NCI-H510A (cell line): ENCODE measurements around the gene NRP1.

ENCODE experiments used
- DNase-seq: peaks from one replicate; lab custom pipeline; 2025; lab: John Stamatoyannopoulos, UW

Gene NRP1

DNA sequence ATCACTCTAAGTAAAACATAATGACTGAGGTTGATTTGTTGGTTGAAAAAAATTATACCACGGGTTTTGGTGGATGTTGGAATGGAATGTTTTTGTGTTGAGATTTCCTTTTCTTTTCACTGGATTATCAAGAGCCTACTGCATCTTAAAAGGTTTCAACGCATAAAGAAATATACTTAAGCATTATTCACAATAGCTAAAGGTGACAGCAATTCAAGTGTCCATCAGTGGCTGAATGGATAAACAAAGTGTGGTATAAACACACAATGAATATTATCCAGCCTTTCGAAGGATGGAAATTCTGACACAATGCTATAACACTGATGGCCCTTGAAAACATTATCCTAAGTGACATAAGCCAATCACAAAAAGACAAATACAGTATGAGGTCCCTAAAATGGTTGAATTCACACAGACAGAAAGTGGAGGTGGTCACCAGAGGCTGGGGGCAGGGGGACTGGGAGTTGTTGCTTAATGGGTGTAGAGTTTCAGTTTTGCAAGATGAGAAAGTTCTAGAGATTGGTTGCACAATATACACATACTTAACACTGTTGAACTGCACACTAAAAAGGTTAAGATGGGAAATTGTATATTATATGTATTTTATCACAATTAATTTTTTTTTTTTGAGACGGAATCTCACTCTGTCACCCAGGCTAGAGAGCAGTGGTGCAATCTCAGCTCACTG lies 122.3 kb downstream of the NRP1 start:
- no peak for DNase-seq

GRCh38 chr10:33211106-33211878 lies 123.2 kb downstream of the NRP1 start:
- DNase-seq: no peak

DNA sequence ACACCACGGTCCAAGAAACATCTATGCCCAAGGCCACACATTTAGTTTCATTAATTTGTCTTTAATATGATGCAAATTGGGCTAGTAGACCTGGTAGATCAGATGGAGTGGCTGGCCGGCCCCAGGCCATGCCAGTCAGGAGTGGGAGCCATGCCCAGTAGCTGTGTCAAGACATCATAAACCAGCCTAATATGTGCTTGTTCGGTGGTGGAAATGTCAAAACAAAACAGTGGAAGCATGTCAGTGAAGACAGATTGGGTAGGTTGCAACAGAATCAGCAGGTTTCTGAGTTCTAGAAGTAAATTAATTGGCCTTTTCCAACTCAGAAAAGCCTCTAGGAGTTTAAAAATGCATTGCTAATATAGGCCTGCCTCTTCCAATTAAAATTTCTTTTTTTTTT lies 124.7 kb downstream of the NRP1 start:
- DNase-seq: no peak

DNA sequence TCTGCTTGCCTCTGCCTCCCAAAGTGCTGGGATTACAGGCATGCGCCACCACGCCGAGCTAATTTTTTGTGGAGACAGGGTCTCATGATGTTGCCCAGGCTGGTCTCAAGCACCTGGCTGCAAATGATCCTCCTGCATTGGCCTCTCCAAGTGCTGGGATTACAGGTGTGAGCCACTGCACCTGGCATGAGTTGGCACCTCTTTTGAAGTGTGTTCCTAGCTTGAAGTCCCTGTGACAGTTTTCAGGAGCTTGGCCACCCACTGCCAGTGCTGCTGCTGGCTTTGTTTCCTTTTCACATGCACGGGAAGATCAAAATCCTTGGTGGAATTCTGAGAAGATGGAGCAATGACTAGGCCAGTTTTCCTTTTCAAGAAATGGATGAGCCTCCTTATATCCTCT lies 126.3 kb downstream of the NRP1 start:
- DNase-seq: no peak

- DNase-seq: no peak
These were observed 130.4 kb downstream of the NRP1 start for GRCh38 chr10:33204031-33204430.

- no peak for DNase-seq
These were observed 132.5 kb downstream of the NRP1 start for GRCh38 chr10:33201971-33202370.

DNA sequence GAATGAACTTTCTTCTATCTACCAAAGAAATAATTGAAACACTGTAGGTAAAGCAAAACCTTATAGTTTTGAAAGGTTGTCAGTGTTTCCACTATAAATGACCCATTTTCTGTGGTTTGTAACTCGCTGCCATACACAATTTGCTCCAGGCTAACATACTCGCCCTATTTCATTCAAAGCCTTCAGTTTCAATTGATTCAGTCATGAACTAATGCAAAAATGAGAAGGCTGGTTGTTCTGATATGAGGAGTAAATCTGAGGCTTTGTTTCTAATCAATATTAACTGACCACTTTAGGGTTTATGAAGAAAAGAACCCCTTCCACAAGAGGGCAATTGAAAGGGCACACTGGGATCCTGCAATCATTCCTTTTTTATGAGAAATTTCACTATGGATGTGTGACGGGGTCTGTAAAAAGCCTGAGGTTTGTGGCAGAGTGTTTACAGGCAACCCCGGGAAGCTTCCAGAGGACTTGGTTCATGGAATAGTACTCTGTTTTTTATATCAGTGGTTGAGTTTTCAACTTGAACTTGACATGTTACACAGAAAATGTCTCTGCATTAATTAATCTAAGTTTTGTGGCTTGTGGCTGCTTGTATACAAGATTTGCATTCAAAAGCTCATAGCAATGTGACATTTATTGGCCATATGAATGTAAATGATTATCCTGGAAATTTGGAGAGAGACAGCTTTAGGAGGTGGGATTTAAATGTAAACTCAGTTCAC lies 133.2 kb downstream of the NRP1 start:
- no peak for DNase-seq

- no peak for DNase-seq
These were observed 134.7 kb downstream of the NRP1 start for GRCh38 chr10:33199731-33200232.

DNA sequence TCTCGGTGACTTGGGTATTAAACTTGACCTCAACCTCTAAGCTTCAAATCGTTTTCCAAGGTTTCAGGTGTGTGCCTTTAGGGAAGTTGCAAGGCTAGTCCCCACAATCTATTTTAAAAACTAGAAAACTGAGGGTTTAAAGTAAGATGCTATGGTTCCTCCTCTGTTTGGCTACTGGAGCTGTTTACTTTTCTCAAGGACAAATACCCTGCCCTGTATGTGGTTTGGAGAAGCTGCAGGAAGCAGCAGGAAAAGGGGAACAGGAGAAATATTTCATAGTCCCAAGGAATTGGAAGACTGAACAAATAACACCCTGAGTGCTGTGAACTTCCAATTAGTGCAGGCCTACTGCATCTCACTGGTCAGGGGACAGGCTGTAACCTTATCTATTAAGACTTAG lies 135.9 kb downstream of the NRP1 start:
- no peak for DNase-seq

GRCh38 chr10:33196710-33197491 lies 137.6 kb downstream of the NRP1 start:
- no peak for DNase-seq

GRCh38 chr10:33196377-33196706 lies 138.1 kb downstream of the NRP1 start:
- no peak for DNase-seq

DNA sequence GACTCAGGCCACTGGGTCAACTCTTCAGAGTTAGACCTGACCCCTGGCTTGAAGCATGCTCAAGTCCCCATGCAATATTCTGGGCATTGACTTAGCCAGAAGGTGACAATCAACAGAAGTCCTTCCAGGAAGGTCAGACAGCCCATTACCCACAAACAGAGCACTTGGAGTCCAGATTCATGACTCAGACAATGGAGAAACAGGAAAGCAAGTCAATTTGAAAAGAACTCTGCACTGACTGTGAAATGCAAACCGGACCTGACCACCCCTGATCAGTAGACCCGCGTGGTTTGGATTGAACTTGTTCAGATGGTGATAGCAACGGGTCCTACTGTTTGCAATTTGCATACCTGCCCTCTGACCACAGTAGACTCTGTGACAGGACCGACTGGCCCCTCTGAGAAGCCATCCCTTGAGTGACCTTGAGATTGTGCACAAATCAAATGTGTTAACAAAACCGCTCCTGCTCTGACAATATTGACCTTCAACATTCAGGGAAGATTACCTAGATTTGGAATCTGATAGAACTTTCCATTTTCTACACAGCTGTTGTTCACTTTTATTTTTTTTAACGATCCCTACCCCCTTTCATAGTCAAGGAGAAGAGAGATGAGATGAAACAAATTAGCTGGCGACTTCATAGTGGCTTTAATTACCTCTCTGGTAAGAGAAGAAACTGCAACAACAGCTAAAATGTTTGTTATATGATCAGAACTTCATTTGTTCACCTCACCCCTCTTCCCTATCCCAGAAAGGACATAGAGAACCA lies 138.7 kb downstream of the NRP1 start:
- no peak for DNase-seq

DNA sequence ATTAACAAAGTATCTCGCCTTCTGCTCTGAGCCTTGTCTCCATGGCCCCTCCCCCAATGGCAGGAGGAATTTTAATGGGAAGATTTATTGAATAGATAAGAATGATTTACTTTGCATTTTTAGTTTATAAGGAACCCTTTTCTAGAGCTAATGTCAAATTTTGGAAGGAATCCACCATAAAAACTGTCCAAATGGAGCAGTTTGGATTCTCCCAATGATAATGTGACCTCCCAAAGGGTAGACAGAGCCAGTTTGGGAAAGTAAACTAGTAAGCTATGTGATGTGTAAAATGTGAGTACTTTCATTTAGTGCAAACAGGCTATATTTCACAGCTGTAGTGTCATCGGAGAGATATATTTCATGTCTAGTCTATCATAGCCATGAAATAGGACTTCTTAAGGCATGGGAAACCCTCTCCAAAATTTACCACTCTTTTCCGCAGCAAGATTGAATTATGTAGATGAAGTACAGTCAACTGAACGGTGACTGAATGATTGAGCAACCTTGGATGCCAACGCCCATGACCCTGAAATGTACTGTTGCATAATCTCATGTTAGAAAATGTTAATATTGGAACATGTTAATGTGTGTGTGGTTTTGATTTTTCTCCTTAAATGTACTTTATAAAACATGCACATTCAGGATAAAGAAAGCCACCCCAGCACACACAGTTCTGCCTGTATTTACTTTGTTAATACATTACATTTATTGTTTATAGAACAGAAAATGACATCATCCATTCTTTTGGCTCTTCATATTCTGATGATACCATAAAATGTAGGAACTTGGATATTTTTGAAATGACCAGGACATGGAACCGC lies 140.6 kb downstream of the NRP1 start:
- DNase-seq: no peak

GRCh38 chr10:33193057-33193700 lies 141.3 kb downstream of the NRP1 start:
- DNase-seq: peak; percentile 36

DNA sequence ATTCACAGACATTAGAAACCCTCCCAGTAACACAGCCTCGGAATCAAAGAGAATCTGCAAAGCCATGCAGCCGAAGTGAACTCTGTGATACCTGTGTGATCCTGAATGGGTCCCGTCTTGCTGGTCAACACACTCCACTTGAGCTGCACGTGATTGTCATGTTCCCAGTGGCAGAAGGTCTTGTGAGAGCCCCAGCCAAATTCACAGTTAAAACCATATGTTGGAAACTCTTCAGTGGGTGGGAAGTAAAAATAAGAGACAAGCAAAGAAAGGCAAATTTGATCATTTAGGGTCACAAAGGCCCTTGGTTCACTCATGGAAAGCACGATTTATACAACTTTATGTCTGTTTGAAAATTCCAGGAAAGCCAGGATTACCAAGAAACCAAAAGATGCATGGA lies 142.3 kb downstream of the NRP1 start:
- no peak for DNase-seq

GRCh38 chr10:33190406-33190805 lies 144.1 kb downstream of the NRP1 start:
- no peak for DNase-seq

- DNase-seq: no peak
These were observed 144.7 kb downstream of the NRP1 start for GRCh38 chr10:33189808-33190207.

- no peak for DNase-seq
These were observed 145.1 kb downstream of the NRP1 start for GRCh38 chr10:33189363-33189762.

DNA sequence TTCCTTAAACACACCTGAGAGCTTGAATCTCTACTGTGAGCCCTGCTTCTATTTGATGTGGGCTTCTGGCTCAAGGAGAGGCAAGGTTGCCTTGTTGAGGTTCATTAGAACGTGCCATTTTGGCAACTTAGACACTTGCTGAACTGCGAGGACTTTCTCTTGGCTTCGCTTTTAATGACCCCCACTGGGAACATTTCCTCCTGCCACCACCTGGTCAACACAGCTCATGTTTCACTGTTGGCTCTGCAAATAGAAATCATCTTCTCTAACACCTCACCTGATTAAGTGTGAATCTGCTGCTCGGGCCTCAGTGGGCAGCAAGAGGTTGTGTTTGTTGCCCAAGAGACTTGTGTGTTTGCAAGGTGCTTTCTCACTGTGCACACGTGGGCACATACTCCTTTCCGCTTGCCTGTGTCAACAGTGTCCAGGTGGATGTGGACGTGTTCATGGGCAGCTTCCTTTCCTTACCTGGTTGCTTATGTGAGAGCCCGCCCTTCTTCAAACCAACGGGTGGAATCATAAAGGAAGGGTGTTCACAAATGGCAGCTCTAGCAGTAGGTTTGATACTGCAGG lies 147.0 kb downstream of the NRP1 start:
- DNase-seq: no peak

DNA sequence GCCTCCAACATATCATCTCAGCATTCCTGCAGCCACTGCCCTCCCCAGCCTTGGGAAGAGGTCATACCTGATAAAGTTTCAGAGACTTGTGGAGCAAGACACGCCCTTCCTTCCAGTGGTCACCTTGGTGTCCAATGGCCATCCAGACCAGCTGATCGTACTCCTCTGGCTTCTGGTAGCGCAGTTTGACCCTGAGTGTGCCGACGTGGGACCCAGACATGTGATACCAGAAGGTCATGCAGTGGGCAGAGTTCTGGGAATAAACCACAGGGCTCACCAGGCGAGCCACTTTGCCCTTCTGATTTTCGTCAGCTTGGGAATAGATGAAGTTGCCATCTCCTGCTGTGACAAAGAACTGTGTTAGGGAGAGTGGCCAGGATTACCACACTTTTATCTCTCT lies 148.3 kb downstream of the NRP1 start:
- DNase-seq: no peak
